ENCODE measurements around the gene GKN2.

DNA sequence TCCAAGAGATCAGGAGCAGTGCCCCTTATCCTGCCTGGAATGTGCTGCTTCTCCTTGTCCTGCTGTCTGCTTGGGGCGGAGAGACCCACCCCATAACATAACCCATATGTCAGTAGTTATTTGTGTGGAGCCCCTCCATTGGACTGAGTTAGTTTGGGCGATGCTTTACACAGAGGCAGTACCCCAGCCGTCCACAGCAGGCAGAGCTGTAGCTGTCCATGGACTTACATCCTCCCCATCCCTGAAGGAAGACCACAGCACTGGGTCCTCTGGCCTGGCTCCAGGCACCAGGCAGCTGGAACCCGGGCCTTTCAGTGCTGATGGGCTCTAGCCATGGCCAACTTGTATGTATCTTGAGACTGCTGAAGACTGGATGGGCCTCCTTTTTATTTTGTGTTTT, 20.3 kb downstream of the GKN2 start:
- TF ChIP-seq FOXK1 (CRISPR knock-in tag; IDR thresholded peaks at IDR 0.05) = no peak
- TF ChIP-seq, protein P1, sequence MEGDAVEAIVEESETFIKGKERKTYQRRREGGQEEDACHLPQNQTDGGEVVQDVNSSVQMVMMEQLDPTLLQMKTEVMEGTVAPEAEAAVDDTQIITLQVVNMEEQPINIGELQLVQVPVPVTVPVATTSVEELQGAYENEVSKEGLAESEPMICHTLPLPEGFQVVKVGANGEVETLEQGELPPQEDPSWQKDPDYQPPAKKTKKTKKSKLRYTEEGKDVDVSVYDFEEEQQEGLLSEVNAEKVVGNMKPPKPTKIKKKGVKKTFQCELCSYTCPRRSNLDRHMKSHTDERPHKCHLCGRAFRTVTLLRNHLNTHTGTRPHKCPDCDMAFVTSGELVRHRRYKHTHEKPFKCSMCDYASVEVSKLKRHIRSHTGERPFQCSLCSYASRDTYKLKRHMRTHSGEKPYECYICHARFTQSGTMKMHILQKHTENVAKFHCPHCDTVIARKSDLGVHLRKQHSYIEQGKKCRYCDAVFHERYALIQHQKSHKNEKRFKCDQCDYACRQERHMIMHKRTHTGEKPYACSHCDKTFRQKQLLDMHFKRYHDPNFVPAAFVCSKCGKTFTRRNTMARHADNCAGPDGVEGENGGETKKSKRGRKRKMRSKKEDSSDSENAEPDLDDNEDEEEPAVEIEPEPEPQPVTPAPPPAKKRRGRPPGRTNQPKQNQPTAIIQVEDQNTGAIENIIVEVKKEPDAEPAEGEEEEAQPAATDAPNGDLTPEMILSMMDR (IDR thresholded peaks at IDR 0.05) = no peak
- TF ChIP-seq NR2C2 (CRISPR knock-in tag; IDR thresholded peaks at IDR 0.05) = no peak
- no peak for TF ChIP-seq NFE2L1 (CRISPR knock-in tag; IDR thresholded peaks at IDR 0.05)
- TF ChIP-seq TP53 (CRISPR knock-in tag; IDR thresholded peaks at IDR 0.05) = no peak
- TF ChIP-seq, protein P2, sequence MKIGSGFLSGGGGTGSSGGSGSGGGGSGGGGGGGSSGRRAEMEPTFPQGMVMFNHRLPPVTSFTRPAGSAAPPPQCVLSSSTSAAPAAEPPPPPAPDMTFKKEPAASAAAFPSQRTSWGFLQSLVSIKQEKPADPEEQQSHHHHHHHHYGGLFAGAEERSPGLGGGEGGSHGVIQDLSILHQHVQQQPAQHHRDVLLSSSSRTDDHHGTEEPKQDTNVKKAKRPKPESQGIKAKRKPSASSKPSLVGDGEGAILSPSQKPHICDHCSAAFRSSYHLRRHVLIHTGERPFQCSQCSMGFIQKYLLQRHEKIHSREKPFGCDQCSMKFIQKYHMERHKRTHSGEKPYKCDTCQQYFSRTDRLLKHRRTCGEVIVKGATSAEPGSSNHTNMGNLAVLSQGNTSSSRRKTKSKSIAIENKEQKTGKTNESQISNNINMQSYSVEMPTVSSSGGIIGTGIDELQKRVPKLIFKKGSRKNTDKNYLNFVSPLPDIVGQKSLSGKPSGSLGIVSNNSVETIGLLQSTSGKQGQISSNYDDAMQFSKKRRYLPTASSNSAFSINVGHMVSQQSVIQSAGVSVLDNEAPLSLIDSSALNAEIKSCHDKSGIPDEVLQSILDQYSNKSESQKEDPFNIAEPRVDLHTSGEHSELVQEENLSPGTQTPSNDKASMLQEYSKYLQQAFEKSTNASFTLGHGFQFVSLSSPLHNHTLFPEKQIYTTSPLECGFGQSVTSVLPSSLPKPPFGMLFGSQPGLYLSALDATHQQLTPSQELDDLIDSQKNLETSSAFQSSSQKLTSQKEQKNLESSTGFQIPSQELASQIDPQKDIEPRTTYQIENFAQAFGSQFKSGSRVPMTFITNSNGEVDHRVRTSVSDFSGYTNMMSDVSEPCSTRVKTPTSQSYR (CRISPR knock-in tag; IDR thresholded peaks at IDR 0.05) = no peak
- TF ChIP-seq, protein P3, sequence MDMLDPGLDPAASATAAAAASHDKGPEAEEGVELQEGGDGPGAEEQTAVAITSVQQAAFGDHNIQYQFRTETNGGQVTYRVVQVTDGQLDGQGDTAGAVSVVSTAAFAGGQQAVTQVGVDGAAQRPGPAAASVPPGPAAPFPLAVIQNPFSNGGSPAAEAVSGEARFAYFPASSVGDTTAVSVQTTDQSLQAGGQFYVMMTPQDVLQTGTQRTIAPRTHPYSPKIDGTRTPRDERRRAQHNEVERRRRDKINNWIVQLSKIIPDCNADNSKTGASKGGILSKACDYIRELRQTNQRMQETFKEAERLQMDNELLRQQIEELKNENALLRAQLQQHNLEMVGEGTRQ (CRISPR knock-in tag; IDR thresholded peaks at IDR 0.05) = no peak
- no peak for TF ChIP-seq SMAD3 (CRISPR knock-in tag; IDR thresholded peaks at IDR 0.05; ENCODE audit: borderline replicate concordance)
- TF ChIP-seq ZNF317 (CRISPR knock-in tag; IDR thresholded peaks at IDR 0.05; ENCODE audit: borderline replicate concordance, low read depth) = no peak
- TF ChIP-seq ETV6 (CRISPR knock-in tag; IDR thresholded peaks at IDR 0.05) = no peak
- no peak for TF ChIP-seq ESRRA (CRISPR knock-in tag; IDR thresholded peaks at IDR 0.05; ENCODE audit: borderline replicate concordance)
- no peak for TF ChIP-seq NR1H2 (CRISPR knock-in tag; IDR thresholded peaks at IDR 0.05)
- no peak for TF ChIP-seq IRF2 (CRISPR knock-in tag; IDR thresholded peaks at IDR 0.05; ENCODE audit: borderline replicate concordance, low read depth)

All from WTC11 (cell line).